Measurements from ENCODE around the gene GAS2L2. TPM values are rescaled to one million over a fixed set of nuclear protein-coding genes. Genes with fewer than 3 reads are reported as not detected.

Gene GAS2L2
- total and polyA plus RNA-seq, 2 experiments from 2014 or later = 0.06 TPM; not detected in 1

GRCh38 chr17:35765086-35765710 is 12.2 kb upstream of the GAS2L2 start:
- no peak for ATAC-seq
- peaks cover 6% of the 10 kb centered on the region; the same call in 1 of the 2 replicates for H3K4me1 ChIP-seq (ENCODE audit: insufficient read depth)
- TF ChIP-seq STAT1 (IDR thresholded peaks at IDR 0.05; ENCODE audit: unreplicated experiment) = no peak
- TF ChIP-seq JUNB (IDR thresholded peaks at IDR 0.05; ENCODE audit: unreplicated experiment) = no peak
- no peak for TF ChIP-seq CTCF (conservative IDR thresholded peaks at IDR 0.05; ENCODE audit: low read depth in 2 of 2)
- no peak for TF ChIP-seq NANOG (IDR thresholded peaks at IDR 0.05; ENCODE audit: borderline replicate concordance)
- no peak for TF ChIP-seq EZH2phosphoT487 (IDR thresholded peaks at IDR 0.05; ENCODE audit: unreplicated experiment)
- TF ChIP-seq ZNF114 (CRISPR knock-in tag; IDR thresholded peaks at IDR 0.05) = no peak
- TF ChIP-seq ZNF462 (CRISPR knock-in tag; IDR thresholded peaks at IDR 0.05) = no peak
- TF ChIP-seq ETS1 (IDR thresholded peaks at IDR 0.05) = no peak
- H4K20me1 ChIP-seq (replicated peaks; ENCODE audit: insufficient read depth) = no peaks in the 10 kb centered on the region
- peak overlapping the region; percentile 65 for H3K4me3 ChIP-seq
- Mint-ChIP-seq H3K36me3 (ENCODE audit: low read depth) (no peaks in the 10 kb centered on the region), H3K9me3 (no peaks in the 10 kb centered on the region; the same call in 1 of the 3 replicates), H3K27ac (no peak overlapping the region; the same call in 1 of the 2 replicates), H3K4me3 (peak overlapping the region; percentile 82), H3K4me1 (peaks cover 17% of the 10 kb centered on the region), H3K27me3 (ENCODE audit: insufficient read depth, low read depth, poor library complexity) (peaks cover 7% of the 10 kb centered on the region)
- H3K36me3 ChIP-seq (ENCODE audit: insufficient read depth) = no peaks in the 10 kb centered on the region
- no peak for DNase-seq (ENCODE audit: low spot score)
- H3K79me2 ChIP-seq (replicated peaks; ENCODE audit: insufficient read depth) = no peaks in the 10 kb centered on the region
- no peaks in the 10 kb centered on the region for H3K27me3 ChIP-seq (ENCODE audit: insufficient read depth)
- H2AFZ ChIP-seq = peak overlapping the region; percentile 83; the same call in 1 of the 2 replicates
- peaks cover 4% of the 10 kb centered on the region; the same call in 1 of the 2 replicates for H3F3A ChIP-seq (replicated peaks; ENCODE audit: low read depth)
- no peaks in the 10 kb centered on the region for H3K9me2 ChIP-seq (ENCODE audit: insufficient read depth)
- H3K27ac ChIP-seq (ENCODE audit: low read depth) = no peak overlapping the region
- H3K4me2 ChIP-seq = peak overlapping the region; percentile 83

Measured in GM23338 (cell line).